Fibroblast of lung (primary cell): Measurements from ENCODE around the gene ATP10A.

Source experiments
- CTCF ChIP-seq, 2 donors: IDR thresholded peaks in 1 of 2; conservative IDR thresholded peaks in 1 of 2; 1 replicate in 1 of 2; 2 replicates in 1 of 2; pipeline ENCODE4 v1.5.1; 2011 to 2012; ENCODE audit warnings: low read length in 2 of 2, control low read depth in 1 of 2, inconsistent platforms in 1 of 2, low read depth in 1 of 2, mild to moderate bottlenecking in 1 of 2
- EZH2 ChIP-seq: IDR thresholded peaks from 2 replicates; pipeline ENCODE4 v1.5.1; 2012; ENCODE audit warnings: low read length, control low read depth, mild to moderate bottlenecking; ENCODE audit errors: missing control alignments

- TF ChIP-seq EZH2 (no peak), CTCF (conservative IDR thresholded peaks at IDR 0.05 in 1 of 2, IDR thresholded peaks at IDR 0.05 in 1 of 2; ENCODE audit: low read depth in 1 of 2, low read length in 2 of 2) (no peak)
Measured at GRCh38 chr15:25887870-25888269, 24.7 kb upstream of the ATP10A start.
